ENCODE measurements around the gene ZBTB7C. TPM values are rescaled to one million over a fixed set of nuclear protein-coding genes. Genes with fewer than 3 reads are reported as not detected.

The ZBTB7C gene
- total and polyA plus RNA-seq, 2 of the 4 experiments (the other 2 are of a cell fraction), result not detected

DNA sequence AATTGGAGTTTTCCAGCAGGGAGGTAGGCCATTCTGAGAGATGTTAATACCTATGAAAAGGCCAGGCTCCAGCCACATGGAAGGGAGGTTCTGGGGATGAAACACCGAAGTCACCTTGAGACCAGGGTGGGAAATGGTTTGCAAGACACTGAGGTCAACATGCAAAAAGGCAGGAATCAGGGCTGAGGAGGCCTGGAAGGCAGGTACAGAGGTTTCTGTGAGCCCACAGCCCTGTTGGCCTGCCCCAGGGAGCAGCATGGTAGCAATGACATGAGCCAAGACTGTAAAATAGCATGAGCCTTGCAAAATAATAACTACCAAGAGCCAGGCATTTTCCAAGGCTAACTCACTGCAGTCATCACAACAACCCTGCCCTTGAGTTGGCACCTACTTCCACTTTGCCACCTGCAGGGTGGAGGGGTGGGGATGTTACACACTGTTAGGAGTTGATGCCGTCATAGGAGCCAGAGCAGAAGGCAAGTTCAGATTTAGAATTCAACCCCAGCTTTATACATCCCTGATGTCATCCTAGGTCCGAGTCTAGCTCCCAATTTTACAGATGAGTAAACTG, 61.3 kb downstream of the ZBTB7C start:
- H2BK5ac ChIP-seq (ENCODE audit: low read depth, low read length, poor library complexity, severe bottlenecking), result no peak overlapping the region
- H3K9me1 ChIP-seq (ENCODE audit: insufficient read depth, low read length), result no peaks in the 10 kb centered on the region
- WGBS, 2 experiments (ENCODE audit: extremely low coverage in 2 of 2, insufficient read length in 1 of 2), result no CpG with 5 or more reads among the region's 3 CpGs
- peaks cover 14% of the 10 kb centered on the region for H3K27me3 ChIP-seq (ENCODE audit: control insufficient read depth, insufficient read depth, low read length)
- H3K4me1 ChIP-seq (ENCODE audit: control insufficient read depth, insufficient read depth, low read length), result no peaks in the 10 kb centered on the region
- no peak for TF ChIP-seq MAZ (IDR thresholded peaks at IDR 0.05; ENCODE audit: borderline replicate concordance, low read depth, low read length)
- no peak for TF ChIP-seq USF2 (IDR thresholded peaks at IDR 0.05; ENCODE audit: low read depth, low read length)
- TF ChIP-seq POLR2A (IDR thresholded peaks at IDR 0.05; ENCODE audit: low read depth, low read length), result no peak
- TF ChIP-seq RFX5 (IDR thresholded peaks at IDR 0.05; ENCODE audit: low read depth, low read length), result no peak
- BruUV-seq (replicated peaks), result no TSS peak
- H4K91ac ChIP-seq (ENCODE audit: insufficient read depth, low read depth, low read length), result no peak overlapping the region
- H2AK5ac ChIP-seq (ENCODE audit: low read depth, low read length), result no peak overlapping the region
- no peaks in the 10 kb centered on the region for H4K20me1 ChIP-seq (ENCODE audit: insufficient read depth, low read length)
- no peak overlapping the region for H3K56ac ChIP-seq (ENCODE audit: extremely low read depth, insufficient read depth, low read length)
- H3K79me1 ChIP-seq (ENCODE audit: low read depth in 1 of 2, low read length in 2 of 2), result no peaks in the 10 kb centered on the region
- dilution Hi-C loops (cut with HindIII; ENCODE audit: low sequenced_read_pairs, unreplicated experiment) (no loop called here), in situ Hi-C loops (cut with MboI; ENCODE audit: low sequenced_read_pairs) (no loop called here), intact Hi-C loops (cut with micrococcal nuclease) (no loop called here)
- no peak overlapping the region for H3K23ac ChIP-seq (ENCODE audit: low read depth, low read length)
- no peak overlapping the region for H3K27ac ChIP-seq (ENCODE audit: insufficient read depth, low read length)
- no peak overlapping the region for H2BK120ac ChIP-seq (ENCODE audit: low read depth, low read length)
- H2AK9ac ChIP-seq (replicated peaks; ENCODE audit: low read depth, low read length, poor library complexity), result no peak overlapping the region
- H2AFZ ChIP-seq (replicated peaks; ENCODE audit: low read length, poor library complexity), result no peak overlapping the region
- ATAC-seq (ENCODE audit: low read depth) (no peak), DNase-seq (no peak)
- H3K9ac ChIP-seq (ENCODE audit: low read depth, low read length), result no peak overlapping the region
- H3K36me3 ChIP-seq (ENCODE audit: control insufficient read depth, insufficient read depth, low read length), result no peaks in the 10 kb centered on the region
- H3K4ac ChIP-seq (ENCODE audit: low read depth, low read length), result no peak overlapping the region
- H2BK20ac ChIP-seq (ENCODE audit: low read depth, low read length), result no peak overlapping the region
- no peak overlapping the region for H3K4me2 ChIP-seq (ENCODE audit: low read depth, low read length)
- CTCF ChIA-PET, result no interaction called here
- no peak overlapping the region for H4K8ac ChIP-seq (ENCODE audit: low read depth in 2 of 2, low read length in 2 of 2)
- H3K9me3 ChIP-seq (ENCODE audit: control insufficient read depth, insufficient read depth, low read length), result no peaks in the 10 kb centered on the region
- no peak overlapping the region for H4K5ac ChIP-seq (ENCODE audit: low read depth, low read length)
- no peak overlapping the region for H3K18ac ChIP-seq (ENCODE audit: low read depth, low read length)
- H2BK15ac ChIP-seq (ENCODE audit: low read depth, low read length), result no peak overlapping the region
- POLR2A ChIA-PET (ENCODE audit: unreplicated experiment), result no interaction called here
- H3K4me3 ChIP-seq (ENCODE audit: insufficient read depth, low read depth, low read length), result no peak overlapping the region
- H3K14ac ChIP-seq (replicated peaks; ENCODE audit: low read depth, low read length), result no peak overlapping the region
